Measurements from ENCODE around the gene PARN.

GRCh38 chr16:14576069-14576468 is 54.0 kb downstream of the PARN start:
- no peak for TF ChIP-seq POLR2A (IDR thresholded peaks at IDR 0.05)
- TF ChIP-seq, protein P1, sequence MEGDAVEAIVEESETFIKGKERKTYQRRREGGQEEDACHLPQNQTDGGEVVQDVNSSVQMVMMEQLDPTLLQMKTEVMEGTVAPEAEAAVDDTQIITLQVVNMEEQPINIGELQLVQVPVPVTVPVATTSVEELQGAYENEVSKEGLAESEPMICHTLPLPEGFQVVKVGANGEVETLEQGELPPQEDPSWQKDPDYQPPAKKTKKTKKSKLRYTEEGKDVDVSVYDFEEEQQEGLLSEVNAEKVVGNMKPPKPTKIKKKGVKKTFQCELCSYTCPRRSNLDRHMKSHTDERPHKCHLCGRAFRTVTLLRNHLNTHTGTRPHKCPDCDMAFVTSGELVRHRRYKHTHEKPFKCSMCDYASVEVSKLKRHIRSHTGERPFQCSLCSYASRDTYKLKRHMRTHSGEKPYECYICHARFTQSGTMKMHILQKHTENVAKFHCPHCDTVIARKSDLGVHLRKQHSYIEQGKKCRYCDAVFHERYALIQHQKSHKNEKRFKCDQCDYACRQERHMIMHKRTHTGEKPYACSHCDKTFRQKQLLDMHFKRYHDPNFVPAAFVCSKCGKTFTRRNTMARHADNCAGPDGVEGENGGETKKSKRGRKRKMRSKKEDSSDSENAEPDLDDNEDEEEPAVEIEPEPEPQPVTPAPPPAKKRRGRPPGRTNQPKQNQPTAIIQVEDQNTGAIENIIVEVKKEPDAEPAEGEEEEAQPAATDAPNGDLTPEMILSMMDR (IDR thresholded peaks at IDR 0.05) = no peak

Data from thyroid gland (tissue), 4 donors.